Measurements from ENCODE around the gene COL27A1. TPM values are rescaled to one million over a fixed set of nuclear protein-coding genes. Genes with fewer than 3 reads are reported as not detected.

The COL27A1 gene
- total and polyA plus RNA-seq, 9 of the 15 experiments (the other 6 are each of a cell fraction or from before 2014, with no cell fraction given), result 0.07 TPM; not detected in 8

DNA sequence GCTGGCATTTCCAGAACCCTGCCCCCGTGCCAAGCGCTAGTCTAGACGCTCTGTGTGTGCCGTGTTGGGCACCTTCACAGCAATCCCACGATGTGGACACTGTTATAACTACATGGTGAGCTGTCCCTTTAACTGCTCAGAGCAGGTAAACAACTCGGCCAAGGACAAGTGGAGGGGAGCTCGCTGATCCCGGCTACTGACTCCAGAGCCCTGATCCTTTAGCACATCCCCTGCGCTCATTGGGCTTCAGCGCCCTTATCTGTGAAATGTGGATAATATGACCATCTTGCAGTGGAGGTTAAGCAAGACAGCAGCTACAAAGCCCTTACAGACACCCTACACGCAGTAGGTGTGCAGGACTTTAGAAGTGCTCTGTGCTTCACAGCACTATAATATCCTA lies 190.8 kb downstream of the COL27A1 start:
- no peak for FAIRE-seq

More for the DNA sequence above, 190.8 kb downstream of the COL27A1 start:
- DNase-seq (ENCODE audit: extremely low read depth in 1 of 4, low spot score in 3 of 4) (no peak), ATAC-seq (no peak)
- BruUV-seq (replicated peaks), result no TSS peak
- Histone ChIP-seq H3K27me3 (ENCODE audit: control insufficient read depth in 2 of 2, insufficient read depth in 2 of 2, low read length in 2 of 2) (no peaks in the 10 kb centered on the region), H3K4me2 (ENCODE audit: insufficient read depth, low read length) (no peak overlapping the region), H3K4me3 (no peak overlapping the region), H3K9me3 (replicated peaks; ENCODE audit: control insufficient read depth, insufficient read depth, low read depth, low read length) (no peaks in the 10 kb centered on the region), H3K36me3 (ENCODE audit: control insufficient read depth, insufficient read depth, low read length) (peaks cover 20% of the 10 kb centered on the region; the same call in 2 of the 3 replicates), H4K20me1 (replicated peaks; ENCODE audit: control insufficient read depth, insufficient read depth, low read length) (0 out of 2 replicates have a peak, but pooled peaks cover 4% of the 10 kb centered on the region), H3K9me1 (ENCODE audit: control insufficient read depth, insufficient read depth, low read length) (no peaks in the 10 kb centered on the region), H3K27ac (ENCODE audit: extremely low read depth, low read depth, low read length) (no peak overlapping the region), H3K9ac (ENCODE audit: insufficient read depth in 1 of 2, low read depth in 2 of 2, low read length in 2 of 2) (no peak overlapping the region), H3K79me2 (ENCODE audit: control insufficient read depth, insufficient read depth, low read length) (no peaks in the 10 kb centered on the region), H3K4me1 (replicated peaks in 1 of 2; ENCODE audit: control insufficient read depth in 2 of 2, insufficient read depth in 2 of 2, low read length in 2 of 2) (peaks cover 13 to 14% of the 10 kb centered on the region in 2 experiments; a peak in 4 of 5 replicates), H2AFZ (ENCODE audit: low read depth, low read length) (no peak overlapping the region)
- in situ Hi-C loops (cut with MboI) (no loop called here), intact Hi-C loops (cut with micrococcal nuclease) (no loop called here)
- POLR2A ChIA-PET, result interaction anchor here (0.6 to 0.8 kb wide), 2 partner anchors 10 to 283 kb away, joined by 3 to 5 read pairs; no protein-coding TSS in a partner anchor
- CTCF ChIA-PET (ENCODE audit: low intra/inter-chr PET ratio), result no interaction called here
- no peak for TF ChIP-seq IRF2 (CRISPR knock-in tag; IDR thresholded peaks at IDR 0.05)
- no peak for TF ChIP-seq PTBP1 (IDR thresholded peaks at IDR 0.05; ENCODE audit: low read depth, low read length)
- TF ChIP-seq, protein P1, sequence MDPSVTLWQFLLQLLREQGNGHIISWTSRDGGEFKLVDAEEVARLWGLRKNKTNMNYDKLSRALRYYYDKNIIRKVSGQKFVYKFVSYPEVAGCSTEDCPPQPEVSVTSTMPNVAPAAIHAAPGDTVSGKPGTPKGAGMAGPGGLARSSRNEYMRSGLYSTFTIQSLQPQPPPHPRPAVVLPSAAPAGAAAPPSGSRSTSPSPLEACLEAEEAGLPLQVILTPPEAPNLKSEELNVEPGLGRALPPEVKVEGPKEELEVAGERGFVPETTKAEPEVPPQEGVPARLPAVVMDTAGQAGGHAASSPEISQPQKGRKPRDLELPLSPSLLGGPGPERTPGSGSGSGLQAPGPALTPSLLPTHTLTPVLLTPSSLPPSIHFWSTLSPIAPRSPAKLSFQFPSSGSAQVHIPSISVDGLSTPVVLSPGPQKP (CRISPR knock-in tag; IDR thresholded peaks at IDR 0.05), result no peak
- TF ChIP-seq TOE1 (IDR thresholded peaks at IDR 0.05; ENCODE audit: borderline replicate concordance), result no peak
- no peak for TF ChIP-seq TOE1 (CRISPR knock-in tag; IDR thresholded peaks at IDR 0.05; ENCODE audit: borderline replicate concordance, low read depth)
- TF ChIP-seq, protein P2, sequence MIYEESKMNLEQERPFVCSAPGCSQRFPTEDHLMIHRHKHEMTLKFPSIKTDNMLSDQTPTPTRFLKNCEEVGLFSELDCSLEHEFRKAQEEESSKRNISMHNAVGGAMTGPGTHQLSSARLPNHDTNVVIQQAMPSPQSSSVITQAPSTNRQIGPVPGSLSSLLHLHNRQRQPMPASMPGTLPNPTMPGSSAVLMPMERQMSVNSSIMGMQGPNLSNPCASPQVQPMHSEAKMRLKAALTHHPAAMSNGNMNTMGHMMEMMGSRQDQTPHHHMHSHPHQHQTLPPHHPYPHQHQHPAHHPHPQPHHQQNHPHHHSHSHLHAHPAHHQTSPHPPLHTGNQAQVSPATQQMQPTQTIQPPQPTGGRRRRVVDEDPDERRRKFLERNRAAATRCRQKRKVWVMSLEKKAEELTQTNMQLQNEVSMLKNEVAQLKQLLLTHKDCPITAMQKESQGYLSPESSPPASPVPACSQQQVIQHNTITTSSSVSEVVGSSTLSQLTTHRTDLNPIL (CRISPR knock-in tag; IDR thresholded peaks at IDR 0.05), result no peak
- TF ChIP-seq GABPB2 (CRISPR knock-in tag; conservative IDR thresholded peaks at IDR 0.05), result no peak
- 80% methylated on average over 11 of the region's 11 CpGs for WGBS (ENCODE audit: insufficient coverage, low coverage, missing lambda C conversion rate)

Measured in K562 (cell line).